ENCODE measurements around the gene MAP3K1.
"Not testable (repeated sequence)": the region's sequence is repeated elsewhere in the genome, so short reads cannot be mapped to it uniquely, and the experiment has no call there.

MAP3K1 gene

DNA sequence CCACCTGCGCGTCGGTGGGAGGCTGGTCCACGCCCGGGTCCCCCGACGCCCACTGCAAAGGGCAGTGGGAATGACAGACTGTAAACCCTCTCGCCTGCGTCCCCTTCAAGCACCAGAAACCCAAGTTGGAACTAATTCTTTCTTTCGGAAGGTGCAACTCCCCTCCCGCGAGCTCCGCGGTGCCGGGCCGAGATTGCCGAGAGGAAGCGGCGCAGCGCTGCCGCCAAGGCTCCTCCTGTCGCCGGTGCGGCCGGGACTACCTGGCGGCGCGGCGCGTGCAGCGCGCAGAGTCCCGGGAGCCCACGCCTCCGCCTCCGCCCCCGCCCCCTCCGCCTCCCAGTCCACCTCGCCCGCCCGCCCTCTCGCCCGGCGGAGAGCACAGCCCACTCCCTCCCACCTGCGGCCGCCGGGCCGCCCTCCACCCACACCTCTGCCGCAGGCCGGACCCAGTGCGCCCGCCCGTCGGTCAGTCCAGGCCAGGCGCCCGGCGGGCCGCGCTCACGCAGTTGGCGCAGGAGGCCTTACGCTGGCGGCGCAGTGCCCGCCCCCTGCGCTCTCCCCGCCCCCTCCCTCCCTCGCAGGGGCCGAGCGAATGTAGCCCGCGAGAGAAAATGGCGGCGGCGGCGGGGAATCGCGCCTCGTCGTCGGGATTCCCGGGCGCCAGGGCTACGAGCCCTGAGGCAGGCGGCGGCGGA is at the start of gene MAP3K1:
Gene MAP3K1 (plus strand): TSS at position 587 of the 695 bp plus-strand sequence. CDS start 25 bp downstream, at position 612.
- WGBS (ENCODE audit: insufficient coverage, insufficient read length), result no CpG with 5 or more reads among the region's 87 CpGs
- Histone ChIP-seq H3K4me1 (ENCODE audit: control insufficient read depth, insufficient read depth, low read length) (peaks cover 2% of the 10 kb centered on the region; the same call in 1 of the 2 replicates), H3K36me3 (ENCODE audit: control insufficient read depth, insufficient read depth, low read length) (no peaks in the 10 kb centered on the region), H3K27me3 (ENCODE audit: control insufficient read depth, insufficient read depth, low read length) (no peaks in the 10 kb centered on the region; the same call in 1 of the 2 replicates), H3K4me3 (ENCODE audit: low read length) (peak within 1 kb of the TSS; percentile 93), H3K9me3 (ENCODE audit: control insufficient read depth, insufficient read depth, low read length) (no peaks in the 10 kb centered on the region), H3K27ac (ENCODE audit: low read length) (no peak within 1 kb of the TSS)
- DNase-seq (ENCODE audit: low read depth, low spot score), result no peak

GRCh38 chr5:56766926-56767325 is 48.4 kb upstream of the MAP3K1 start:
- no peaks in the 10 kb centered on the region for H3K36me3 ChIP-seq (ENCODE audit: control insufficient read depth, insufficient read depth, low read length)
- no peaks in the 10 kb centered on the region for H3K9me3 ChIP-seq (ENCODE audit: control insufficient read depth, insufficient read depth, low read length)
- DNase-seq (ENCODE audit: low read depth, low spot score), result no peak
- no peaks in the 10 kb centered on the region for H3K4me1 ChIP-seq (ENCODE audit: control insufficient read depth, insufficient read depth, low read length)
- H3K4me3 ChIP-seq (ENCODE audit: low read length), result no peak overlapping the region
- no peaks in the 10 kb centered on the region for H3K27me3 ChIP-seq (ENCODE audit: control insufficient read depth, insufficient read depth, low read length)
- H3K27ac ChIP-seq (ENCODE audit: low read length), result no peak overlapping the region
- no CpG with 5 or more reads among the region's 3 CpGs for WGBS (ENCODE audit: insufficient coverage, insufficient read length)

DNA sequence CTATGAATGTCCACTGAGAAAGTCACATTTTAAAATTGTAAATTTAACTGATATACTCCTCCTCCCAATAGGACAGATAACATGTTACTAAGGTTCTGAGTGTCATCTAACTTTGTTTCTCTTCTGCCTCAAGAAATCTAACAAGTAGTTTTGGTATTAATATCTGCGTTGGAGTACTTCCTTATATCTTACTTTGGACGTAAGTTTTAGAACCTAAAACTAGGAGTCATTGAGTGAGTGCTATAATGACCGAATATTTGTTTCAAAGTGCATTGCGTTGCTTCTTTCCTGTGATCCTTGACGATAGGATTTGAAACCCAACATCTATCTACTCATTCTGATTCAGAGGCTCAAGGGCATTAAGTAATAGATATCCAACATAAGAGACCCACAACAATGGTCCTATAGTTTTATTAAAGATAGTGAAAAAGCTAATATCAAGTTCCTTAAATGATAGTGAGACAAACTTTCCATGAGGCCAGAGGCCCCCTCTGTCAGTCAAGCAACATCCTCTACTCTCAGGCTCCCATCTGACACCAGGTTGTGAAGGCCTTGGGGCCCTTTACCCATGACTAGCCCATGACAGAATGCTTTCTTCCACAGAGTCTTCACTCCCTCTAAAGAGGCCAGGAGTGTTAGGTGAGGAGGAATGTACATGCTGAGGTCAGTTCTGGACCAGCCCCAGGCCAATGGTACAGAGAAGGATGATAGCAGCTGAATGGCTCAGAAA is 45.3 kb upstream of the MAP3K1 start:
- DNase-seq (ENCODE audit: low read depth, low spot score), result no peak
- no peaks in the 10 kb centered on the region for H3K36me3 ChIP-seq (ENCODE audit: control insufficient read depth, insufficient read depth, low read length)
- H3K27me3 ChIP-seq (ENCODE audit: control insufficient read depth, insufficient read depth, low read length), result no peaks in the 10 kb centered on the region
- no peak overlapping the region for H3K4me3 ChIP-seq (ENCODE audit: low read length)
- WGBS (ENCODE audit: insufficient coverage, insufficient read length), result no CpG with 5 or more reads among the region's 5 CpGs
- H3K9me3 ChIP-seq (ENCODE audit: control insufficient read depth, insufficient read depth, low read length), result no peaks in the 10 kb centered on the region
- H3K4me1 ChIP-seq (ENCODE audit: control insufficient read depth, insufficient read depth, low read length), result no peaks in the 10 kb centered on the region
- H3K27ac ChIP-seq (ENCODE audit: low read length), result no peak overlapping the region

GRCh38 chr5:56772767-56773166 is 42.6 kb upstream of the MAP3K1 start:
- DNase-seq (ENCODE audit: low read depth, low spot score), result no peak
- no CpG with 5 or more reads among the region's 6 CpGs for WGBS (ENCODE audit: insufficient coverage, insufficient read length)
- Histone ChIP-seq H3K4me3 (ENCODE audit: low read length) (no peak overlapping the region), H3K27ac (ENCODE audit: low read length) (no peak overlapping the region), H3K27me3 (ENCODE audit: control insufficient read depth, insufficient read depth, low read length) (no peaks in the 10 kb centered on the region), H3K36me3 (ENCODE audit: control insufficient read depth, insufficient read depth, low read length) (no peaks in the 10 kb centered on the region), H3K9me3 (ENCODE audit: control insufficient read depth, insufficient read depth, low read length) (no peaks in the 10 kb centered on the region), H3K4me1 (ENCODE audit: control insufficient read depth, insufficient read depth, low read length) (no peaks in the 10 kb centered on the region)

DNA sequence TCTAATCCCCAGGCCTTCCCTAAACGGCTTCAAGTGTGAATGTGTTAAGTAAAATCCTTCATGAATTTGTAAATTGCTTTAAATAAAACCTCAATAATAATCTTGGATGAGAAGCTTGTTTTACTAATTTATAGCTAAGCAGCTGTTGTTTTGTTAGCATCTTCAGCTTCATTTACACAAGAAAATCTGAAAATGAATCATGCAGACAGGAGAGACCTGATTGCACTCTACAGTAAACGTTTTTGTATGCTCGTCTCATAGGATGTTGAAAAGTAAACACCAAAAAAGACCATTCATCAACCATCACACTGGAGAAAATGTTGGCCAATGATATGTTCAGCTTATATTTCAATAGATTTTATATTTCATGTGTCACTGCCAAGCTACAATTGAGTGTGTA is 40.4 kb upstream of the MAP3K1 start:
- Histone ChIP-seq H3K4me1 (ENCODE audit: control insufficient read depth, insufficient read depth, low read length) (no peaks in the 10 kb centered on the region), H3K27ac (ENCODE audit: low read length) (no peak overlapping the region), H3K4me3 (ENCODE audit: low read length) (no peak overlapping the region), H3K36me3 (ENCODE audit: control insufficient read depth, insufficient read depth, low read length) (no peaks in the 10 kb centered on the region), H3K27me3 (ENCODE audit: control insufficient read depth, insufficient read depth, low read length) (no peaks in the 10 kb centered on the region), H3K9me3 (ENCODE audit: control insufficient read depth, insufficient read depth, low read length) (no peaks in the 10 kb centered on the region)
- no CpG with 5 or more reads among the region's 3 CpGs for WGBS (ENCODE audit: insufficient coverage, insufficient read length)
- DNase-seq (ENCODE audit: low read depth, low spot score), result no peak

GRCh38 chr5:56776212-56776846 is 39.0 kb upstream of the MAP3K1 start:
- H3K4me3 ChIP-seq (ENCODE audit: low read length); H3K9me3 ChIP-seq (ENCODE audit: control insufficient read depth, insufficient read depth, low read length); H3K36me3 ChIP-seq (ENCODE audit: control insufficient read depth, insufficient read depth, low read length); DNase-seq (ENCODE audit: low read depth, low spot score); H3K27ac ChIP-seq (ENCODE audit: low read length); H3K27me3 ChIP-seq (ENCODE audit: control insufficient read depth, insufficient read depth, low read length); H3K4me1 ChIP-seq (ENCODE audit: control insufficient read depth, insufficient read depth, low read length): not testable (repeated sequence)
- no CpG with 5 or more reads among the region's 2 CpGs for WGBS (ENCODE audit: insufficient coverage, insufficient read length)

DNA sequence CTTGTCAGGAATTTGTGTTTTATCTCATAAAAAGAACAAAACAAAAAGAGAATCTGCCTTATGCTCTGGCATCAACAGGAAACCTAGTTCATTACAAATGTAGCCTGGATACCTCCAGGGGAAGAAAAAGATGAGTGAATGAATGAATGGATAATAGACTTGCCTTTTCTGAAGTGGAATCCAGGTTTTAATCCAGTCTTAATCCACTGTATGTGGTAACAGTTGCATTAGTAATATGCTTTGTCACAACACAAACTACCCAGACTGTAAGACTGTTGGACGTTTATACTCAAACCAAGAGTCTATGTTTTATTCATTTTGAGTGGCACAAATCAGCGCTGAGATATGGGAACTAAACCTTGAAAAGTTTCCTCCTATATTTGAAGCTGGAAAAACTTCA is 32.1 kb upstream of the MAP3K1 start:
- no peaks in the 10 kb centered on the region for H3K27me3 ChIP-seq (ENCODE audit: control insufficient read depth, insufficient read depth, low read length)
- H3K4me1 ChIP-seq (ENCODE audit: control insufficient read depth, insufficient read depth, low read length), result no peaks in the 10 kb centered on the region
- no peaks in the 10 kb centered on the region for H3K9me3 ChIP-seq (ENCODE audit: control insufficient read depth, insufficient read depth, low read length)
- DNase-seq (ENCODE audit: low read depth, low spot score), result no peak
- no CpG with 5 or more reads among the region's 2 CpGs for WGBS (ENCODE audit: insufficient coverage, insufficient read length)
- H3K27ac ChIP-seq (ENCODE audit: low read length), result no peak overlapping the region
- no peaks in the 10 kb centered on the region for H3K36me3 ChIP-seq (ENCODE audit: control insufficient read depth, insufficient read depth, low read length)
- no peak overlapping the region for H3K4me3 ChIP-seq (ENCODE audit: low read length)

- no peaks in the 10 kb centered on the region for H3K4me1 ChIP-seq (ENCODE audit: control insufficient read depth, insufficient read depth, low read length)
- WGBS (ENCODE audit: insufficient coverage, insufficient read length), result no CpG with 5 or more reads among the region's 2 CpGs
- H3K27me3 ChIP-seq (ENCODE audit: control insufficient read depth, insufficient read depth, low read length), result no peaks in the 10 kb centered on the region
Measured at GRCh38 chr5:56786346-56786745, 29.0 kb upstream of the MAP3K1 start.

DNA sequence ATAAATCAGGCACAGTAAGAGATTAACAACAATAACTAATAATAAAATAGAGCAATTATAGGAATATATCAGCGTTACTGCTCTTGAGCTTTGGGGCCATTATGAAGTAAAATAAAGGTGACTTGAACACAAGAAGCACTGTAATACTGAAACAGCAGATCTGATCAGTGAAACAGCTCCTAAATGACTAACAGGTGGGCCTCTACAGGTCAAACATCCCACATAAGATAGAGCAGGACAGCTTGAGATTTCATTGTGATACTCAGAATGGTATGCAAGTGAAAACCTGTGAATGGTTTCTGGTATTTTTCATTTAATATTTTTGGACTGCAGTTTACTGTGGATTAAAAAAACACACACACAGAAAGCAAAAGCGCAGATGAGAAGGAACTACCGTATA is 24.0 kb upstream of the MAP3K1 start:
- no peak overlapping the region for H3K27ac ChIP-seq (ENCODE audit: low read length)
- no CpG with 5 or more reads among the region's 3 CpGs for WGBS (ENCODE audit: insufficient coverage, insufficient read length)
- no peaks in the 10 kb centered on the region for H3K9me3 ChIP-seq (ENCODE audit: control insufficient read depth, insufficient read depth, low read length)
- no peak overlapping the region for H3K4me3 ChIP-seq (ENCODE audit: low read length)
- H3K27me3 ChIP-seq (ENCODE audit: control insufficient read depth, insufficient read depth, low read length), result no peaks in the 10 kb centered on the region
- H3K36me3 ChIP-seq (ENCODE audit: control insufficient read depth, insufficient read depth, low read length), result no peaks in the 10 kb centered on the region
- H3K4me1 ChIP-seq (ENCODE audit: control insufficient read depth, insufficient read depth, low read length), result no peaks in the 10 kb centered on the region
- DNase-seq (ENCODE audit: low read depth, low spot score), result no peak

More at GRCh38 chr5:56786346-56786745, 29.0 kb upstream of the MAP3K1 start:
- no peaks in the 10 kb centered on the region for H3K36me3 ChIP-seq (ENCODE audit: control insufficient read depth, insufficient read depth, low read length)
- no peak for DNase-seq (ENCODE audit: low read depth, low spot score)
- H3K4me3 ChIP-seq (ENCODE audit: low read length), result no peak overlapping the region
- no peaks in the 10 kb centered on the region for H3K9me3 ChIP-seq (ENCODE audit: control insufficient read depth, insufficient read depth, low read length)
- H3K27ac ChIP-seq (ENCODE audit: low read length), result no peak overlapping the region

DNA sequence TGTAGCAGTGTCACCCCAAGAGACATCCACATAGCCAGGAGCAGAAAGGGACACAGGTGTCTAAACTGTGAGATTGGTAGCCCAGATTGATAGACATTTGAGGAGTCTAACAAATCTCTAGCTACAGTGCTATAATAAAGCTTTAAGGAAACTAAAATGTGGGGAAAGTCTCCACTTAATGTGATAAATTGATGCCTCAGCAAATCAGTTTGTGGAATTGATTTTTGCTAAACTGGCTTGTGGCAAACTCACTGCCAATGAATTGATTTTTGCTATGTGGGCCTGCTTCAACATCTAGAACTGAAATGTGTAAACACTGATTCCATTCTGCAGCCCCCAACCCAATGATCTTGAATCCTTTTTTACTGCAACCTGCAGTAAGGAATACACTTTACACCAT is 16.8 kb upstream of the MAP3K1 start:
- no peak for DNase-seq (ENCODE audit: low read depth, low spot score)
- H3K27ac ChIP-seq (ENCODE audit: low read length), result no peak overlapping the region
- no peak overlapping the region for H3K4me3 ChIP-seq (ENCODE audit: low read length)
- no peaks in the 10 kb centered on the region for H3K9me3 ChIP-seq (ENCODE audit: control insufficient read depth, insufficient read depth, low read length)
- H3K4me1 ChIP-seq (ENCODE audit: control insufficient read depth, insufficient read depth, low read length), result no peaks in the 10 kb centered on the region
- no peaks in the 10 kb centered on the region for H3K36me3 ChIP-seq (ENCODE audit: control insufficient read depth, insufficient read depth, low read length)
- no peaks in the 10 kb centered on the region for H3K27me3 ChIP-seq (ENCODE audit: control insufficient read depth, insufficient read depth, low read length)

All from iPS DF 6.9 (cell line).